ENCODE results near the gene EPHA5.
"Not testable (repeated sequence)": the region's sequence is repeated elsewhere in the genome, so short reads cannot be mapped to it uniquely, and the experiment has no call there.

The EPHA5 gene

GRCh38 chr4:65344278-65344825 lies 325.9 kb downstream of the EPHA5 start:
- DNase-seq = no peak

- DNase-seq = no peak
Observed at GRCh38 chr4:65343342-65343741, 326.9 kb downstream of the EPHA5 start.

- no peak for DNase-seq
Observed at GRCh38 chr4:65341557-65341956, 328.7 kb downstream of the EPHA5 start.

- no peak for DNase-seq
Observed at GRCh38 chr4:65340382-65341109, 329.7 kb downstream of the EPHA5 start.

GRCh38 chr4:65337371-65337770 lies 332.9 kb downstream of the EPHA5 start:
- no peak for DNase-seq

GRCh38 chr4:65336465-65336864 lies 333.8 kb downstream of the EPHA5 start:
- no peak for DNase-seq

- DNase-seq = no peak
Observed at GRCh38 chr4:65316534-65316933, 353.8 kb downstream of the EPHA5 start.

GRCh38 chr4:65311120-65311519 lies 359.2 kb downstream of the EPHA5 start:
- no peak for DNase-seq

- no peak for DNase-seq
Observed at GRCh38 chr4:65310586-65310985, 359.7 kb downstream of the EPHA5 start.

GRCh38 chr4:65308626-65309025 lies 361.7 kb downstream of the EPHA5 start:
- DNase-seq = not testable (repeated sequence)

- no peak for DNase-seq
Observed at GRCh38 chr4:65302145-65302544, 368.1 kb downstream of the EPHA5 start.

- DNase-seq = no peak
Observed at GRCh38 chr4:65296246-65296645, 374.0 kb downstream of the EPHA5 start.

GRCh38 chr4:65287071-65287470 lies 383.2 kb downstream of the EPHA5 start:
- no peak for DNase-seq
